ENCODE data around the gene KLHDC9. TPM values are rescaled to one million over a fixed set of nuclear protein-coding genes. Genes with fewer than 3 reads are reported as not detected.
"Not testable (repeated sequence)": the region's sequence is repeated elsewhere in the genome, so short reads cannot be mapped to it uniquely, and the experiment has no call there.

Gene KLHDC9
- total and polyA plus RNA-seq, 8 donors = 3.2 to 19.3 (median 6.8) TPM

GRCh38 chr1:161054232-161054631 is 43.9 kb upstream of the KLHDC9 start:
- H3K27me3 ChIP-seq = no peaks in the 10 kb centered on the region
- no peak for TF ChIP-seq CTCF (IDR thresholded peaks at IDR 0.05)

DNA sequence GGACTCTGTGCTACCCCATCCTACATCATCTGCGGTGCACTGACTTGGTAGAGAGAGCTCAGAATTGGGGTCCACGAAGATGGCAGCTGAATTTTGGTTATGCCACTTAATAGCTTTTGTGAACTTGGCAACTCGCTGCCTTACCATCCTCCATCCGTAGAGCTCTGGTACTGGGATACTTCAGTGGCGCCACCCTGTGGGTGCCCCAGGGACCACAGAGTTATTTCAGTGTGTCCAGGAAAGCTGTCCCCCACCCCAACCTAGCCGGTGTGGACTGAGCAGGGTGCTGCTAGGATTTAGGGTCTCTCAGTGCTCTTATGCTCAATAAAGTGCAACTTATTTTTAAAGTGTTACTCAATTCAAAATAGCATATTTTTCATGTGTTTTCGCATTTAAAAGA is 43.4 kb upstream of the KLHDC9 start:
- H3K27ac ChIP-seq = no peak overlapping the region
- H3K36me3 ChIP-seq = no peaks in the 10 kb centered on the region
- ATAC-seq (no peak), FAIRE-seq (no peak), DNase-seq (peak in 1 of 6 donors; percentile 20)
- no peak overlapping the region for H3K4me3 ChIP-seq
- 63 to 74% methylated on average over 7 of the region's 7 CpGs for WGBS, 2 donors
- H3K9me3 ChIP-seq = no peaks in the 10 kb centered on the region
- intact Hi-C loops (cut with DNase I) = no loop called here
- H3K27me3 ChIP-seq = no peaks in the 10 kb centered on the region
- H3K4me1 ChIP-seq = no peaks in the 10 kb centered on the region
- no peak for TF ChIP-seq CTCF (IDR thresholded peaks at IDR 0.05)

More at GRCh38 chr1:161054232-161054631, 43.9 kb upstream of the KLHDC9 start:
- H3K36me3 ChIP-seq = no peaks in the 10 kb centered on the region
- no peak overlapping the region for H3K27ac ChIP-seq
- intact Hi-C loops (cut with DNase I) = no loop called here
- DNase-seq = peak in 1 of 6 donors; percentile 31
- H3K4me3 ChIP-seq = no peak overlapping the region
- FAIRE-seq = no peak
- no peaks in the 10 kb centered on the region for H3K9me3 ChIP-seq
- ATAC-seq = no peak
- no peaks in the 10 kb centered on the region for H3K4me1 ChIP-seq
- 73% methylated on average over 4 of the region's 4 CpGs for WGBS, 2 donors

GRCh38 chr1:161059293-161059692 is 38.9 kb upstream of the KLHDC9 start:
- FAIRE-seq (no peak), ATAC-seq (no peak), DNase-seq (no peak)
- no peaks in the 10 kb centered on the region for H3K27me3 ChIP-seq
- TF ChIP-seq CTCF (IDR thresholded peaks at IDR 0.05) = no peak
- H3K4me3 ChIP-seq = no peak overlapping the region
- WGBS, 2 donors = 66 to 67% methylated on average over 6 of the region's 6 CpGs
- no peak overlapping the region for H3K27ac ChIP-seq
- H3K9me3 ChIP-seq = no peaks in the 10 kb centered on the region
- intact Hi-C loops (cut with DNase I) = no loop called here
- H3K36me3 ChIP-seq = no peaks in the 10 kb centered on the region
- H3K4me1 ChIP-seq = no peaks in the 10 kb centered on the region

GRCh38 chr1:161061419-161061818 is 36.7 kb upstream of the KLHDC9 start:
- TF ChIP-seq CTCF (IDR thresholded peaks at IDR 0.05) = no peak
- ATAC-seq = no peak
- Histone ChIP-seq H3K9me3 (no peaks in the 10 kb centered on the region), H3K27me3 (no peaks in the 10 kb centered on the region), H3K36me3 (no peaks in the 10 kb centered on the region), H3K27ac (no peak overlapping the region), H3K4me1 (no peaks in the 10 kb centered on the region), H3K4me3 (no peak overlapping the region)
- 83 to 93% methylated on average over 4 of the region's 4 CpGs for WGBS, 2 donors
- no peak for FAIRE-seq
- no peak for DNase-seq
- intact Hi-C loops (cut with DNase I) = no loop called here

GRCh38 chr1:161063936-161064335 is 34.2 kb upstream of the KLHDC9 start:
- WGBS, 2 donors = 34 to 39% methylated on average over 6 of the region's 6 CpGs
- ATAC-seq, FAIRE-seq: not testable (repeated sequence)

DNA sequence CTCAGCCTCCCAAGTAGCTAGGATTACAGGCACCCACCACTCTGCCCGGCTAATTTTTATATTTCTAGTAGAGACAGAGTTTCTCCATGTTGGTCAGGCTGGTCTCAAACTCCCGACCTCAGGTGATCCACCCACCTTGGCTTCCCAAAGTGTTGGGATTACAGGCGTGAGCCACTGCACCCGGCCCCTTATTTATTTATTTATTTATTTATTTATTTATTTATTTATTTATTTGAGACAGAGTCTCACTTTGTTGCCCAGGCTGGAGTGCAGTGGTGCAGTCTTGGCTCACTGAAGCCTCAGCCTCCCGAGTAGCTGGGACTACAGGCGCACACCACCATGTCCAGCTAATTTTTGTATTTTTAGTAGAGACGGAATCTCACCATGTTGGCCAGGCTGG is 32.5 kb upstream of the KLHDC9 start:
- DNase-seq; H3K9me3 ChIP-seq; H3K27me3 ChIP-seq; FAIRE-seq; H3K36me3 ChIP-seq; ATAC-seq; H3K27ac ChIP-seq; H3K4me1 ChIP-seq; intact Hi-C loops (cut with DNase I); H3K4me3 ChIP-seq: not testable (repeated sequence)
- WGBS, 2 donors = 86 to 91% methylated on average over 7 of the region's 7 CpGs

More at GRCh38 chr1:161063936-161064335, 34.2 kb upstream of the KLHDC9 start:
- H3K27me3 ChIP-seq; DNase-seq; H3K9me3 ChIP-seq; H3K27ac ChIP-seq; intact Hi-C loops (cut with DNase I); H3K4me1 ChIP-seq; H3K36me3 ChIP-seq; H3K4me3 ChIP-seq: not testable (repeated sequence)

Data from pancreas (tissue), 10 donors.